Lower leg skin (tissue), 3 donors: ENCODE measurements around the gene CUL4B.

Experiments used
- CTCF ChIP-seq, 3 donors: fragments of 450-650 bp; IDR thresholded peaks; one replicate each; pipeline ENCODE4 v1.5.1; 2016; ENCODE audit warnings: antibody characterized with exemption in 3 of 3, mild to moderate bottlenecking in 3 of 3, moderate library complexity in 2 of 3
- POLR2A ChIP-seq, 2 donors: fragments of 450-650 bp; IDR thresholded peaks; one replicate each; pipeline ENCODE4 v1.6.1; 2016 to 2017; ENCODE audit warnings: antibody characterized with exemption in 2 of 2, mild to moderate bottlenecking in 1 of 2, moderate library complexity in 1 of 2

GRCh38 chrX:120560842-120561633 is at the start of gene CUL4B:
- TF ChIP-seq CTCF (IDR thresholded peaks at IDR 0.05): no peak
- no peak for TF ChIP-seq POLR2A (IDR thresholded peaks at IDR 0.05)
